Measurements from ENCODE around the gene DNM2.

The DNM2 gene

DNA sequence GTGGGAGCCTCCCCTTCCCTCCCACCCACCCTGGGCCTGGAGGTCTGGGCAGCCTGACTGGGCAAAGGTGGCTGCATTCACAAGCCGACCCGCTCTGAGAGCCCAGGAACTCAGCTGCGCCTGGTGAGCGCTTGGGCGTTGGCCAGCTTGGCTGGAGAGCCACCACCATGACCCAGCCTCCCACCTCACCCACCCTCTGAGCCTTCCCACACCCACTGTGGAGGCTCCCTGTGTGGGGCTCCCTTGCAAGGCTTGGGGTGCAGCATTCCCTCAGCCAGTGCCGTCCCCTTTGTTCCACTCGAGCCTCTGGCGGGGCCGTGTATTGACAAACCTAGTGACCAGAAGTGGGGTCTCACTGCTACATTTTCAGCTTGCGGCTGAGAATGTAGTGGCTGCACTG lies 31.7 kb upstream of the DNM2 start:
- TF ChIP-seq, protein P1, sequence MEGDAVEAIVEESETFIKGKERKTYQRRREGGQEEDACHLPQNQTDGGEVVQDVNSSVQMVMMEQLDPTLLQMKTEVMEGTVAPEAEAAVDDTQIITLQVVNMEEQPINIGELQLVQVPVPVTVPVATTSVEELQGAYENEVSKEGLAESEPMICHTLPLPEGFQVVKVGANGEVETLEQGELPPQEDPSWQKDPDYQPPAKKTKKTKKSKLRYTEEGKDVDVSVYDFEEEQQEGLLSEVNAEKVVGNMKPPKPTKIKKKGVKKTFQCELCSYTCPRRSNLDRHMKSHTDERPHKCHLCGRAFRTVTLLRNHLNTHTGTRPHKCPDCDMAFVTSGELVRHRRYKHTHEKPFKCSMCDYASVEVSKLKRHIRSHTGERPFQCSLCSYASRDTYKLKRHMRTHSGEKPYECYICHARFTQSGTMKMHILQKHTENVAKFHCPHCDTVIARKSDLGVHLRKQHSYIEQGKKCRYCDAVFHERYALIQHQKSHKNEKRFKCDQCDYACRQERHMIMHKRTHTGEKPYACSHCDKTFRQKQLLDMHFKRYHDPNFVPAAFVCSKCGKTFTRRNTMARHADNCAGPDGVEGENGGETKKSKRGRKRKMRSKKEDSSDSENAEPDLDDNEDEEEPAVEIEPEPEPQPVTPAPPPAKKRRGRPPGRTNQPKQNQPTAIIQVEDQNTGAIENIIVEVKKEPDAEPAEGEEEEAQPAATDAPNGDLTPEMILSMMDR (IDR thresholded peaks at IDR 0.05; ENCODE audit: low read depth, low read length): no peak
- DNase-seq (ENCODE audit: extremely low read depth, low read depth): no peak

DNA sequence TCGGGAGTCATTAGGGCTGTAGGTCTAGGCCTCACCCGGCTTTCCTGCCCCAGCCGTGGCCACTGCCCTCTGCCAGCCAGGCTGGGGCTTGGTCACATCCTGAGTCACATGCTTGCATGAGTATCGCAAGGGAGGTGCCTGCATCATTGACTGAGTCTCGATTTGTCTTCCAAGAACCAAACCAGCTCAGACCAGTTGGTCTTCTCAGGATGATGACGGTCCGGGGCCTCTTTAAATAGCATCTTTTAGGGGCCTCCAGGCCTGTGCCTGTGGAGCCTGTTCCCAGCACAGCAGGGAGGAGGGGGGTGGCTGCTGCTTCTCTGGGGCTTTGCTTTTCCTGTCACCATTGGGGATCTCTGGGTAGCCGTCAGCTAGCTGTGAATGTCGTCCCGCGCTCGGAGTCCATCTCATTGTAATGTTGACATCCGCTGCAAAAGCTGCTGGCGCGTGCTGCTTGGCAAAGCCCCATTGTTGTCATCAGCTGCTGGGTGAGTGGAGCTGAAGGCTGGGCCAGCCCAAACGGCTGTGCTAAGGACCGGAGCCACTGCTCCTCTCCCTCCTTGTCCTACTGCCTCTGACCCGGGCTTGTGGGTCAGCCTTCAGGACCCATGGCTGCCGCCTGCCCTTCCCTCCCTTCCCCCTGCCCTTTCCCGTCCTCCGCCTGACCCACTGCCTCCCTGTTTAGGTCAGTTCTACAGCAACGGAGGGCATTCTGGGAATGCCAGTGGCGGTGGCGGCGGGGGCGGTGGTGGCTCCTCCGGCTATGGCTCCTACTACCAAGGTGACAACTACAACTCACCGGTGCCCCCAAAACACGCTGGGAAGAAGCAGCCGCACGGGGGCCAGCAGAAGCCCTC lies 31.0 kb upstream of the DNM2 start:
- TF ChIP-seq, protein P1 (IDR thresholded peaks at IDR 0.05; ENCODE audit: low read depth, low read length): no peak
- DNase-seq (ENCODE audit: extremely low read depth, low read depth): no peak

DNA sequence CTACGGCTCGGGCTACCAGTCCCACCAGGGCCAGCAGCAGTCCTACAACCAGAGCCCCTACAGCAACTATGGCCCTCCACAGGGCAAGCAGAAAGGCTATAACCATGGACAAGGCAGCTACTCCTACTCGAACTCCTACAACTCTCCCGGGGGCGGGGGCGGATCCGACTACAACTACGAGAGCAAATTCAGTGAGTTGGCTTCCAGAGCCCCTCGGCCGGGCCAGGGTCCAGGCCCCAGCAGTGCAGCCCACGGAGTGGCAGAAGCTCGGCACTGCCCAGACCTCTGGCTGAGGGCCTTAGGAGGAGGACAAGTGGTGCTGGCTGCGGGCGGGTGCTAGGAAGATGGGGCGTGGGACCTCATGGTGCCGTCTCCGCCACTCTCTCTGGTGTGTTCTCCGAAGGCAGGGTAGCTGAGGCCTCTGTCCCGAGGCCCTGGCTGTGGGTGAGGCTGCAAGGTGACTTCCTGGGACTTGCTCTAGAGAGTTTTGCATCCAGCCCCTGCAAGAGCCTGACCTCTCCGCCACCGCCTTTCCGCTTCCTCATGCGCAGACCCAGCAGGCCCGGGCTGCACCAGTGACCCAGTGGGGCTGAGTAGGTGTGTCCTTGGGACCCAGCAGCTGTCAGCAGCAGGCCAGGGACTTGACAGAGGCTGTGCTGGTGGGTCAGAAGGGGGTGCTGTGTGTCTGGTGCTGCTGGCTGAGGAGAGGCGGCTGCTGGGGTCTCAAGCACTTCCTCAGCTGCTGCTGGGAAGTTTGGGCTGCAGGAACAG lies 30.2 kb upstream of the DNM2 start:
- TF ChIP-seq, protein P1 (IDR thresholded peaks at IDR 0.05; ENCODE audit: low read depth, low read length): no peak
- DNase-seq (ENCODE audit: extremely low read depth, low read depth): no peak

DNA sequence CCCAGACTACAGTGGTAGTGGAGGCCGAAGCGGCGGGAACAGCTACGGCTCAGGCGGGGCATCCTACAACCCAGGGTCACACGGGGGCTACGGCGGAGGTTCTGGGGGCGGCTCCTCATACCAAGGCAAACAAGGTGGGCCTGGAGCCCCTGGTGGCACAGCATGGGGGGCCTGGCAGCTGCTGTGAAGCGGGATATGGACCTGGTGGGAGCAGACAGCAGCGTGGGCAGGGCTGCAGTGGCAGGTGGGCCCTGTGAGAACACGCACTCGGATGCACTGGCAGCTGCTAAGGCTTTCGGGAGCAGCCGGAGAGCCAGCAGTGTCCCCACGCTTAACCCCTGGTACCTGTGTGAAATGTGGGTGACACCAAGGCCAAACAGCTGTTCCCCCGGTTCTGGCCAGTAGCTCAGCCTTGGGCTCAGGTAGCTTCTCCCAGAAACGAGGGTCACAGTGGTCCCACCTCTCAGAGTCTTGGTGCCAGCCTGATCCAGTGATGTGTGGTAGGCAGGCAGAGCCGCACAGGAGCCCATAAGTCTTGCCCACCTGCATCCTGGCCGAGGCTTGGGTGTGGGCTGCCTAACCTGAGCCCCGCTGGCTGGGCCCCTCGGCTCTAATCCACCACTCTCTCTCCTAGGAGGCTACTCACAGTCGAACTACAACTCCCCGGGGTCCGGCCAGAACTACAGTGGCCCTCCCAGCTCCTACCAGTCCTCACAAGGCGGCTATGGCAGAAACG lies 29.2 kb upstream of the DNM2 start:
- TF ChIP-seq, protein P1 (IDR thresholded peaks at IDR 0.05; ENCODE audit: low read depth, low read length): no peak
- no peak for DNase-seq (ENCODE audit: extremely low read depth, low read depth)

DNA sequence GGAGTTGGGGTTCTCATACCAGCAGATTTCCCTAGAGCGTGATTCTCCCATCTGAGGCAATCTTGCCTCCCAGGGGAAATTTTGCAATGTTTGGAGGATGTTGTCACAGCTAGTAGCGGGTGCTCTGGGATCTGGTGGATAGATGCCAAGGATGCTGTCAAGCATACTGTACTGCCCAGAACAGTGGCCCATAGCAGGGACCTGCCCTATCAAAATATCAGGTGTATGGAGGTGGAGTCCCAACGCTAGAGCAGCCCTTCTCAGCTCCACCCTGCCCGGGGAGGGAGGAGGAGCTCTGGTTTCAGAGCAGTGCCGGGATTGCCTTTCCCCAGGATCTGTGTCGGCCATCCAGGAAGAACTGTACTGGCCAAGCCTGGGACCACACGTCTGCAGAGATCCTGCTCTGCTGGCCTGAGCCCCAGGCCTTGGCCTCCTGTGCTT lies 27.5 kb upstream of the DNM2 start:
- DNase-seq (ENCODE audit: extremely low read depth, low read depth): no peak

DNA sequence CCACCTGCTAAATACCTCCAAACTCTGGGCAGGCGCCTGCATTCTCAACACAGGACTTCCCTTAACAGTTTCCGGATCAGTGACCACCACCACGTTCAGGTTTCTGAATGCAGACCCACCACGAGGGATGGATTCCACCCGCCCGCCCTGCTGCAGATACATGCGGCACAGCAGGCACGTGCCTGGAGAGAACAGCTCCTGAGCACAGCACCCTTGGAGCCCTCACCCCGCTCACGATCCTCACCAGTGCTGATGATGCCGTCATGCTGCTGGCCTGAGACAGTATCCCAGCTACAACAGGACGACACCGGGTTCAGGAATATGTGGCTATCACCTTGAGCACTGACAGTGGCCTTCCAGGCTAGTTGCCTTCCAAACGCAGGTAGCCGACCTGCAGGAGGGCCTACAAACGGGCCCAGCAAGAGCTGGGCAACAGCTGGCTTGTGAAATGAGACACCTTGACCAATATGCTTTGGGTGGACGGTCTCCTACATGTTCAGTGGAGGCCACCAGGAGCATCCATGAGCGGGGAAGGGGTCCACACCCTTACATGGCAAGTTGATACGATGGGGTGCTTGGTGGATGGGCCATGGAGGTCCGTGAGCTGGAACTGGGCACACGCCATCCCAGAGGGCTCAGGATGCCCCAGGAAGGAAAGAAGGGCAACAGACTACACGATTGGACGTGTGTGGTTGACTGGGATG lies 26.5 kb upstream of the DNM2 start:
- DNase-seq (ENCODE audit: extremely low read depth, low read depth): no peak
- TF ChIP-seq, protein P1 (IDR thresholded peaks at IDR 0.05; ENCODE audit: low read depth, low read length): no peak

More for the DNA sequence above, 27.5 kb upstream of the DNM2 start:
- TF ChIP-seq, protein P1 (IDR thresholded peaks at IDR 0.05; ENCODE audit: low read depth, low read length): no peak
